Endothelial cell of umbilical vein (primary cell): ENCODE results near the gene P2RY8.
"Not testable (repeated sequence)": the region's sequence is repeated elsewhere in the genome, so short reads cannot be mapped to it uniquely, and the experiment has no call there.

Source experiments
- JUN ChIP-seq: IDR thresholded peaks from 2 replicates; pipeline ENCODE4 v1.6.1; 2011; ENCODE audit warnings: borderline replicate concordance, low read depth; ENCODE audit not compliant: insufficient read length, insufficient read depth
- POLR2AphosphoS5 ChIP-seq: IDR thresholded peaks from 2 replicates; pipeline ENCODE4 v1.6.1; 2012; ENCODE audit warnings: low read depth, mild to moderate bottlenecking, control low read depth, low read length, moderate library complexity; ENCODE audit not compliant: insufficient read depth

- TF ChIP-seq JUN, POLR2AphosphoS5: not testable (repeated sequence)
Measured at GRCh38 chrX:1448573-1449001, 88.4 kb downstream of the P2RY8 start.
